Measurements from ENCODE around the gene DOCK4.

Gene DOCK4

GRCh38 chr7:111749625-111750024 is 456.6 kb downstream of the DOCK4 start:
- H3K27ac ChIP-seq, result no peak overlapping the region
- TF ChIP-seq CTCF (conservative IDR thresholded peaks at IDR 0.05) (no peak), ZFX (IDR thresholded peaks at IDR 0.05) (no peak)

GRCh38 chr7:111747718-111748117 is 458.5 kb downstream of the DOCK4 start:
- TF ChIP-seq ZFX (IDR thresholded peaks at IDR 0.05) (no peak), CTCF (conservative IDR thresholded peaks at IDR 0.05) (no peak)
- H3K27ac ChIP-seq, result no peak overlapping the region

- no peak overlapping the region for H3K27ac ChIP-seq
- TF ChIP-seq CTCF (conservative IDR thresholded peaks at IDR 0.05) (no peak), ZFX (IDR thresholded peaks at IDR 0.05) (no peak)
Measured at GRCh38 chr7:111746950-111747349, 459.2 kb downstream of the DOCK4 start.

- TF ChIP-seq ZFX (IDR thresholded peaks at IDR 0.05) (no peak), CTCF (conservative IDR thresholded peaks at IDR 0.05) (no peak)
- no peak overlapping the region for H3K27ac ChIP-seq
Measured at GRCh38 chr7:111744501-111745155, 461.6 kb downstream of the DOCK4 start.

GRCh38 chr7:111743244-111743847 is 462.9 kb downstream of the DOCK4 start:
- no peak for TF ChIP-seq CTCF (conservative IDR thresholded peaks at IDR 0.05)
- TF ChIP-seq ZFX (IDR thresholded peaks at IDR 0.05), result no peak
- H3K27ac ChIP-seq, result no peak overlapping the region

GRCh38 chr7:111741811-111742240 is 464.4 kb downstream of the DOCK4 start:
- H3K27ac ChIP-seq, result no peak overlapping the region
- TF ChIP-seq ZFX (IDR thresholded peaks at IDR 0.05) (no peak), CTCF (conservative IDR thresholded peaks at IDR 0.05) (peak; percentile 93)

- TF ChIP-seq CTCF (conservative IDR thresholded peaks at IDR 0.05) (no peak), ZFX (IDR thresholded peaks at IDR 0.05) (no peak)
- no peak overlapping the region for H3K27ac ChIP-seq
Measured at GRCh38 chr7:111740942-111741341, 465.3 kb downstream of the DOCK4 start.

Data from C4-2B (cell line).